Heart left ventricle (tissue), 13 donors: ENCODE data around the gene WWOX.

Experiments used
- POLR2A ChIP-seq, 2 donors: fragments of 450-650 bp; IDR thresholded peaks; one replicate each; pipeline ENCODE4 v1.6.1; 2017; ENCODE audit warnings: antibody characterized with exemption in 2 of 2, mild to moderate bottlenecking in 2 of 2, moderate library complexity in 2 of 2
- TF ChIP-seq, protein P1 (sequence below), 12 donors: fragments of 200-600 bp; sonication (generic) in 4 of 12; IDR thresholded peaks; one replicate each; pipeline versions ENCODE4 v1.5.0 to v1.8.0; 2018 to 2022; ENCODE audit warnings: antibody characterized with exemption in 12 of 12, mild to moderate bottlenecking in 5 of 12
- donor health status: ischemic (EF 13 %, LVEDD 7.1; RV severe dilation, severe dysfunction).
- donor health status: DM: no; HTN: yes; CAD: no.
- donor health status: DM: no; HTN: no; CAD: no.
- donor health status: ischemic (EF 25% LVEDD 6.9; RV normal size, moderate dysfunction).
- donor health status: ischemic (EF 25% LVEDD 5.7; RV mildly dilated, moderate dysfunction).
- donor health status: ischemic (EF 35%, LVEDD 5.7; RV mildly dilated, moderate dysfunction).
- donor health status: nonischemic (EF 11% LVEDD 7.7; RV severe dilation, severe dysfunction).
- donor health status: DM: yes; HTN: yes; CAD: no.
- donor health status: PGD.
- donor health status: ischemic (EF 29% LVEDD 5.4; RV normal size, mild dysfunction).
- donor health status: nonischemic (EF 23%, LVEDD 6.1; RV moderate dilation, normal function).

DNA sequence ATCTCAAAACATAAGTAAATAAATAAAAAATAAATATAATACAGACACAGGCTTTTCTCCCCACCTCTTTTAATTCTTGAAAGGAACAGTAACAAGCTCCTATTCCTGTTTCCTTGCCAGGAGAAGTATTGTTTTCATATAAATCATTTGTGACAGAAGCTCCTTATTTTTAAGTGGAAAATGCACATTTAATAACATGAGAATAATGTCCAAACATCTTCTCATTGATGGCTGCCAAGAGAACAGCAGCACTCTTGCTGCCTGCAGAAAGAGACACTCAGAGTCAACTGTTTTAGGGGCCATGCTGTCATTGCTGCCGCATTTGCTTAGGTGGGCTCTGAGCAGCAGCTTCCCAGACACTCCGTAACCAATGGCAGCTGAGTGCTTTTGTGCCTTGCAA lies 580.1 kb downstream of the WWOX start:
- no peak for TF ChIP-seq POLR2A (IDR thresholded peaks at IDR 0.05)
- TF ChIP-seq, protein P1, sequence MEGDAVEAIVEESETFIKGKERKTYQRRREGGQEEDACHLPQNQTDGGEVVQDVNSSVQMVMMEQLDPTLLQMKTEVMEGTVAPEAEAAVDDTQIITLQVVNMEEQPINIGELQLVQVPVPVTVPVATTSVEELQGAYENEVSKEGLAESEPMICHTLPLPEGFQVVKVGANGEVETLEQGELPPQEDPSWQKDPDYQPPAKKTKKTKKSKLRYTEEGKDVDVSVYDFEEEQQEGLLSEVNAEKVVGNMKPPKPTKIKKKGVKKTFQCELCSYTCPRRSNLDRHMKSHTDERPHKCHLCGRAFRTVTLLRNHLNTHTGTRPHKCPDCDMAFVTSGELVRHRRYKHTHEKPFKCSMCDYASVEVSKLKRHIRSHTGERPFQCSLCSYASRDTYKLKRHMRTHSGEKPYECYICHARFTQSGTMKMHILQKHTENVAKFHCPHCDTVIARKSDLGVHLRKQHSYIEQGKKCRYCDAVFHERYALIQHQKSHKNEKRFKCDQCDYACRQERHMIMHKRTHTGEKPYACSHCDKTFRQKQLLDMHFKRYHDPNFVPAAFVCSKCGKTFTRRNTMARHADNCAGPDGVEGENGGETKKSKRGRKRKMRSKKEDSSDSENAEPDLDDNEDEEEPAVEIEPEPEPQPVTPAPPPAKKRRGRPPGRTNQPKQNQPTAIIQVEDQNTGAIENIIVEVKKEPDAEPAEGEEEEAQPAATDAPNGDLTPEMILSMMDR (IDR thresholded peaks at IDR 0.05) = no peak
